Measurements from ENCODE around the gene GLA.

DNA sequence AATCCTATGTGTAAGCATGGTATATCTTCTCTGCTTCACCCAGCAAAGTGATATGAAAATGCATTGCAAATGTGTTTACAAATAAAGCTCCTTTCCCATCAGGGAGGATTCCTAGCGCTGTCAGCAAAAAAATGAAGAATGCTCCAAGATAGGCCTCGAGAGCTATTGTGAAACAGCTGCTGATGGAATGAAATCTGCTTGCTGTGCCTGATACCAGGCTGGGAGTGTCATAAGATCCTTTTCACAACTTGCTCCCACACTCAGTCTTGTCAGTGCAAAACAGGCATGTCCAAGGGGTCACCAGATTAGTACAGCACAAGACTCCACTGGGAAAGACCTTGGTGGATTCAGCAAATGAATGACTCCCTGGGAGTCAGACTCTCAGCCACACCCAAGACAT, 34.4 kb upstream of the GLA start:
- no peak for TF ChIP-seq EZH2phosphoT487 (IDR thresholded peaks at IDR 0.05; ENCODE audit: low read depth)
- TF ChIP-seq, protein P1, sequence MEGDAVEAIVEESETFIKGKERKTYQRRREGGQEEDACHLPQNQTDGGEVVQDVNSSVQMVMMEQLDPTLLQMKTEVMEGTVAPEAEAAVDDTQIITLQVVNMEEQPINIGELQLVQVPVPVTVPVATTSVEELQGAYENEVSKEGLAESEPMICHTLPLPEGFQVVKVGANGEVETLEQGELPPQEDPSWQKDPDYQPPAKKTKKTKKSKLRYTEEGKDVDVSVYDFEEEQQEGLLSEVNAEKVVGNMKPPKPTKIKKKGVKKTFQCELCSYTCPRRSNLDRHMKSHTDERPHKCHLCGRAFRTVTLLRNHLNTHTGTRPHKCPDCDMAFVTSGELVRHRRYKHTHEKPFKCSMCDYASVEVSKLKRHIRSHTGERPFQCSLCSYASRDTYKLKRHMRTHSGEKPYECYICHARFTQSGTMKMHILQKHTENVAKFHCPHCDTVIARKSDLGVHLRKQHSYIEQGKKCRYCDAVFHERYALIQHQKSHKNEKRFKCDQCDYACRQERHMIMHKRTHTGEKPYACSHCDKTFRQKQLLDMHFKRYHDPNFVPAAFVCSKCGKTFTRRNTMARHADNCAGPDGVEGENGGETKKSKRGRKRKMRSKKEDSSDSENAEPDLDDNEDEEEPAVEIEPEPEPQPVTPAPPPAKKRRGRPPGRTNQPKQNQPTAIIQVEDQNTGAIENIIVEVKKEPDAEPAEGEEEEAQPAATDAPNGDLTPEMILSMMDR (IDR thresholded peaks at IDR 0.05; ENCODE audit: low read depth, low read length) = no peak

Measured in OCI-LY3 (cell line).